ENCODE measurements around the gene STK10.
A peak's percentile ranks its signal among the peaks of the same experiment; 100 is the strongest.

STK10 gene

DNA sequence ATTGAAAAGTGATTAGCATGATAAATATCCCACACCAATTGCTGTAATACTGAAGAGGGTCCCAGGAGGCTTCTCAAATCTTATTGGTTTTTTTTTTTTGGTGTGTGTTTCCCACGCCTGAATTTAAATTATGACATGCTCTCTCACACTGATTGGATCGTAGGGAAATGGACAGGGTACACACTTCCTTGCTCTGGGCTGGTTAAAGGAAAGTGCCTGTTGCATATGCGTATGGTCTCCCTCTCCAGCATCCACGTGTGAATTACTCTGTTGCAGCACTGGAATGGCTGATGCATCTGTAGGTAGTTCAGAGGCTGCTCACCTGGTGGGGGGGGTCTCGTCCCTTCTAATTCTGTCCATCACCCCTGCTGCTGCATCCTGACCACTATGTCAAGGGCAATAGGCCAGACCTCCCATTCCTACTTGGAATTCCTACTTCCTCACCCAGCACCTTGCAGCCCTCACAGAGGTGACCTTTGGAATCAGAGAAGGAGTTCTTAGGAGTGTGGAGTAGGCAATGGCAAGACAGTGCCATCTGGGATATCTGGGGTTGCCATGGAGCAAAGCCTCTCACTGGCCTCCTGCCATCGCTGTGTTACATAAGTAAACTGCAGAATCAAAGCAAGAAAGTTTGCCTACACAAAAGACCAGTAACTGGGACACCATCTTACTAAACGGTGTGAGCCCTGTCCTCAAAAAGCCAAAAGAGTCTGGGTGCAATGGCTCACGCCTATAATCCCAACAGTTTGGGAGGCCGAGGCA, 110.2 kb downstream of the STK10 start:
- H3K27ac ChIP-seq = no peak overlapping the region
- H3K36me3 ChIP-seq (ENCODE audit: insufficient read depth, low read length) = no peaks in the 10 kb centered on the region
- no peak for DNase-seq (ENCODE audit: low read depth, low spot score)

GRCh38 chr5:172076761-172077244, 111.2 kb downstream of the STK10 start:
- no peaks in the 10 kb centered on the region for H3K36me3 ChIP-seq (ENCODE audit: insufficient read depth, low read length)
- no peak for DNase-seq (ENCODE audit: low read depth, low spot score)
- H3K9me3 ChIP-seq (ENCODE audit: low read depth, low read length) = no peaks in the 10 kb centered on the region
- H3K9ac ChIP-seq (ENCODE audit: insufficient read length) = no peak overlapping the region
- H3K4me3 ChIP-seq = peak overlapping the region; percentile 58
- H3K27ac ChIP-seq = no peak overlapping the region
- TF ChIP-seq FOXP2 (optimal IDR thresholded peaks at IDR 0.05; ENCODE audit: control extremely low read depth, extremely low read length, insufficient read depth) = no peak
- TF ChIP-seq EZH2 (IDR thresholded peaks at IDR 0.05) = no peak
- TF ChIP-seq POLR2AphosphoS5 (IDR thresholded peaks at IDR 0.05; ENCODE audit: borderline replicate concordance, low read depth, low read length) = no peak

More for the DNA sequence above, 110.2 kb downstream of the STK10 start:
- Histone ChIP-seq H3K9ac (ENCODE audit: insufficient read length) (no peak overlapping the region), H3K4me3 (no peak overlapping the region), H3K9me3 (ENCODE audit: low read depth, low read length) (no peaks in the 10 kb centered on the region)
- TF ChIP-seq POLR2AphosphoS5 (IDR thresholded peaks at IDR 0.05; ENCODE audit: borderline replicate concordance, low read depth, low read length) (no peak), EZH2 (IDR thresholded peaks at IDR 0.05) (no peak), FOXP2 (optimal IDR thresholded peaks at IDR 0.05; ENCODE audit: control extremely low read depth, extremely low read length, insufficient read depth) (no peak)

DNA sequence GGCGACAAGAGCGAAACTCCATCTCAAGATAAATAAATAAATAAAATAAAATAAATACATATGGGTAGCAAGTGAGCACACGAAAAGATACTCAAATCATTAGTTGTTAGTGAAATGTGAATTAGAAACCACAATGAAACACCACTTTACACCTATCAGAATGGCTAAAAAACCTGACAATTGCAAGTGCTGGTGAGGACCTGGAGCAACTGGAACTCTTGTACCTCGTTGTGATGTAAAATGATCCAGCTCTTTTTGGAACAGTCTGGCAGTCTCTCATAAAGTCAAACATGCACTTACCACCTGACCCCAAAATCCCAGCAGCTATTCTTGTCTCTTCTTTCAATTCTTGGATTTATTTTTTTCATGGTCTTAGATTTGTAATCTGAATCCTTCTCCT, 112.4 kb downstream of the STK10 start:
- no peak overlapping the region for H3K27ac ChIP-seq
- no peak overlapping the region for H3K4me3 ChIP-seq
- TF ChIP-seq POLR2AphosphoS5 (IDR thresholded peaks at IDR 0.05; ENCODE audit: borderline replicate concordance, low read depth, low read length) (no peak), FOXP2 (optimal IDR thresholded peaks at IDR 0.05; ENCODE audit: control extremely low read depth, extremely low read length, insufficient read depth) (no peak), EZH2 (IDR thresholded peaks at IDR 0.05) (no peak)
- DNase-seq (ENCODE audit: low read depth, low spot score) = no peak
- H3K36me3 ChIP-seq (ENCODE audit: insufficient read depth, low read length) = no peaks in the 10 kb centered on the region
- no peaks in the 10 kb centered on the region for H3K9me3 ChIP-seq (ENCODE audit: low read depth, low read length)
- no peak overlapping the region for H3K9ac ChIP-seq (ENCODE audit: insufficient read length)

DNA sequence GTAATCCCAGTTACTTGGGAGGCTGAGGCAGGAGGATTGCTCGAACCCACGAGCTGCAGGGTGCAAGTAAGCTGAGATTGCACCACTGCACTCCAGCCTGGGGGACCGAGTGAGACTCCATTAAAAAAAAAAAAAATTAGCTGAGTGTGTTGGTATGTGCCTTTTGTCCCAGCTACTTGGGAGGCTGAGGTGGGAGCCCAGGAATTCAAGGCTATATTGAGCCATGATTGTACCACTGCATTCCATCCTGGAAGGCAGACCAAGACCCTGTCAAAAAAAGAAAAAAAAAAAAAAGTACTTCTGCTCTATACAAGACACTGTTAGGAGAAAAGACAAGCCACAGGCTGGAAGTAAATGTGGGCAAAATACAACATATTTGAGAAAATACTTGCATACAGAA, 113.1 kb downstream of the STK10 start:
- no peak overlapping the region for H3K4me3 ChIP-seq
- no peak for DNase-seq (ENCODE audit: low read depth, low spot score)
- TF ChIP-seq FOXP2 (optimal IDR thresholded peaks at IDR 0.05; ENCODE audit: control extremely low read depth, extremely low read length, insufficient read depth) (no peak), POLR2AphosphoS5 (IDR thresholded peaks at IDR 0.05; ENCODE audit: borderline replicate concordance, low read depth, low read length) (no peak), EZH2 (IDR thresholded peaks at IDR 0.05) (no peak)

DNA sequence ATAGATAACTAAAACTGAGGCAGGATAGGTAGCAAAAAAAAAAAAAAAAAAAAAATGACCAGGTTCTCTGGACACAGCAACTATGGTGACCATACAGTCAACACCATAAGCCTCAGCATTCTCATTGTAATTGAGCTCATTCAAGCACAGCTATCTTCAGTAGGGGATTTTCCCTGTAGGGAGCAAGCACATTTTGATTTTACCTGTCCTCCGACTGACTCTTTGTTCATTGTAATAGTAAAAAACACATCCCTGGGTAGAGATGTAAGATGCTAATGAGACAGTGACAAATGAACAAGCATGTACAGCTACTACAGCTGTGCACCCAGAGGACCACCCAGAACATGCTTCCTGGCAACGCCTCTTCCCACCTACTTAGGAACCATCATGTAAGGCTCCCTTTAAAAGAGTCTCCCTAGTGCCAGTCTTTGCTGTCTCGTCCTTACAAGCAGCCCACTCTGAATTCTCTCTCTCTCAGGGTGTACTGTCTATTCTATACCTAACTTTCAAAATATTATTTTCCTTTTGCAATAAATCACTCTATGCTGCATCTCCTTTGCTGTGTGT, 116.6 kb downstream of the STK10 start:
- no peak for DNase-seq (ENCODE audit: low read depth, low spot score)
- TF ChIP-seq FOXP2 (optimal IDR thresholded peaks at IDR 0.05; ENCODE audit: control extremely low read depth, extremely low read length, insufficient read depth) (no peak), EZH2 (IDR thresholded peaks at IDR 0.05) (no peak), POLR2AphosphoS5 (IDR thresholded peaks at IDR 0.05; ENCODE audit: borderline replicate concordance, low read depth, low read length) (no peak)
- H3K9ac ChIP-seq (ENCODE audit: insufficient read length) = no peak overlapping the region
- H3K27ac ChIP-seq = no peak overlapping the region
- no peak overlapping the region for H3K4me3 ChIP-seq
- no peaks in the 10 kb centered on the region for H3K36me3 ChIP-seq (ENCODE audit: insufficient read depth, low read length)
- H3K9me3 ChIP-seq (ENCODE audit: low read depth, low read length) = no peaks in the 10 kb centered on the region

More for the DNA sequence above, 113.1 kb downstream of the STK10 start:
- Histone ChIP-seq H3K36me3 (ENCODE audit: insufficient read depth, low read length) (no peaks in the 10 kb centered on the region), H3K9me3 (ENCODE audit: low read depth, low read length) (no peaks in the 10 kb centered on the region), H3K9ac (ENCODE audit: insufficient read length) (no peak overlapping the region), H3K27ac (no peak overlapping the region)

- Histone ChIP-seq H3K9me3 (ENCODE audit: low read depth, low read length) (no peaks in the 10 kb centered on the region), H3K36me3 (ENCODE audit: insufficient read depth, low read length) (no peaks in the 10 kb centered on the region), H3K4me3 (no peak overlapping the region), H3K9ac (ENCODE audit: insufficient read length) (no peak overlapping the region), H3K27ac (no peak overlapping the region)
- TF ChIP-seq EZH2 (IDR thresholded peaks at IDR 0.05) (no peak), POLR2AphosphoS5 (IDR thresholded peaks at IDR 0.05; ENCODE audit: borderline replicate concordance, low read depth, low read length) (no peak), FOXP2 (optimal IDR thresholded peaks at IDR 0.05; ENCODE audit: control extremely low read depth, extremely low read length, insufficient read depth) (no peak)
- no peak for DNase-seq (ENCODE audit: low read depth, low spot score)
These were observed 122.5 kb downstream of the STK10 start for GRCh38 chr5:172065431-172066065.

DNA sequence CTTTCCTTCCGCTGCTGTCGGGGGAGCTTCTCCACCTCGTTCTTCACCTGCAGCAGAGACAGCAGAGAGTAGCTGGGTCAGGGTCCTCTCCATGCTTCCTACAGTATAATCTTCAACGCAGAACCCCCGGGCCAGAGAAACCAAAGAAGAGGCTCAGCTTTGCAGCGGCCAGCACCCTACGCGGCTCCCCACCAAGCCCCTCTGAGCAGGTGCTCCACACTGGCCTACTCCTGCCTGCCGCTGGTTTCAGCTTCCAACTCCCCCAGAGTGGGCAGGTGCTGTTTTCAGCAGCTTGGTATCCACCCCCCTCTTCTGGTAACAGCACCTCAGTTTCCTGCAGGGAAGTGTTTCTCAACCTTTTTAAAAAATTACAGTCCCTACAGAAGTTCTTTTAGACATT, 123.3 kb downstream of the STK10 start:
- Histone ChIP-seq H3K4me3 (no peak overlapping the region), H3K9me3 (ENCODE audit: low read depth, low read length) (no peaks in the 10 kb centered on the region), H3K27ac (no peak overlapping the region), H3K36me3 (ENCODE audit: insufficient read depth, low read length) (no peaks in the 10 kb centered on the region), H3K9ac (ENCODE audit: insufficient read length) (no peak overlapping the region)
- no peak for TF ChIP-seq EZH2 (IDR thresholded peaks at IDR 0.05)
- TF ChIP-seq FOXP2 (optimal IDR thresholded peaks at IDR 0.05; ENCODE audit: control extremely low read depth, extremely low read length, insufficient read depth) = no peak
- TF ChIP-seq POLR2AphosphoS5 (IDR thresholded peaks at IDR 0.05; ENCODE audit: borderline replicate concordance, low read depth, low read length) = no peak
- no peak for DNase-seq (ENCODE audit: low read depth, low spot score)

GRCh38 chr5:172064358-172064757, 123.7 kb downstream of the STK10 start:
- TF ChIP-seq FOXP2 (optimal IDR thresholded peaks at IDR 0.05; ENCODE audit: control extremely low read depth, extremely low read length, insufficient read depth) (no peak), EZH2 (IDR thresholded peaks at IDR 0.05) (no peak), POLR2AphosphoS5 (IDR thresholded peaks at IDR 0.05; ENCODE audit: borderline replicate concordance, low read depth, low read length) (no peak)
- H3K27ac ChIP-seq = no peak overlapping the region
- no peak overlapping the region for H3K9ac ChIP-seq (ENCODE audit: insufficient read length)
- H3K4me3 ChIP-seq = no peak overlapping the region
- H3K36me3 ChIP-seq (ENCODE audit: insufficient read depth, low read length) = no peaks in the 10 kb centered on the region
- H3K9me3 ChIP-seq (ENCODE audit: low read depth, low read length) = no peaks in the 10 kb centered on the region
- DNase-seq (ENCODE audit: low read depth, low spot score) = no peak

Measured in SK-N-MC (cell line).